GM23338 (cell line): Measurements from ENCODE around the gene BBX. TPM values are rescaled to one million over a fixed set of nuclear protein-coding genes. Genes with fewer than 3 reads are reported as not detected.

Experiments
- ATAC-seq: fragments of 200-7000 bp; cut with Tn5 transposase; 3 replicates; pipeline ENCODE4 v1.9.1; 2020
- DNase-seq: peaks from one replicate; pipeline ENCODE4 v3.0.0-alpha.2; 2015; ENCODE audit warnings: low spot score
- H2AFZ ChIP-seq: fragments of 200-600 bp; sonication (generic); 2 replicates; pipeline ENCODE4 v1.8.0; 2016; ENCODE audit warnings: antibody characterized with exemption, mild to moderate bottlenecking, moderate library complexity
- H3F3A ChIP-seq: fragments of 200-600 bp; sonication (generic); replicated peaks from 2 replicates; pipeline ENCODE4 v1.8.0; 2017; ENCODE audit warnings: antibody characterized with exemption, mixed run types, low read depth
- H3K27ac ChIP-seq: fragments of 200-600 bp; sonication (generic); 2 replicates; pipeline ENCODE4 v1.6.1; 2016; ENCODE audit warnings: low read depth
- H3K27me3 ChIP-seq: fragments of 200-600 bp; sonication (generic); 2 replicates; pipeline ENCODE4 v1.8.0; 2016; ENCODE audit warnings: mild to moderate bottlenecking, mixed run types, moderate library complexity; ENCODE audit not compliant: insufficient read depth
- H3K36me3 ChIP-seq: fragments of 200-600 bp; sonication (generic); 2 replicates; pipeline ENCODE4 v1.8.0; 2016; ENCODE audit warnings: mild to moderate bottlenecking; ENCODE audit not compliant: insufficient read depth
- H3K4me1 ChIP-seq: fragments of 200-600 bp; sonication (generic); 2 replicates; pipeline ENCODE4 v1.8.0; 2016; ENCODE audit warnings: mild to moderate bottlenecking, moderate library complexity; ENCODE audit not compliant: insufficient read depth
- H3K4me2 ChIP-seq: fragments of 200-600 bp; sonication (generic); 2 replicates; pipeline ENCODE4 v1.7.1; 2017; ENCODE audit warnings: mixed run types
- H3K4me3 ChIP-seq: fragments of 200-600 bp; sonication (generic); 2 replicates; pipeline ENCODE4 v1.6.1; 2016; ENCODE audit warnings: mixed run types
- H3K79me2 ChIP-seq: fragments of 200-600 bp; sonication (generic); replicated peaks from 2 replicates; pipeline ENCODE4 v1.8.0; 2017; ENCODE audit warnings: mild to moderate bottlenecking; ENCODE audit not compliant: insufficient read depth
- H3K9me2 ChIP-seq: fragments of 200-600 bp; sonication (generic); 2 replicates; pipeline ENCODE4 v1.8.0; 2017; ENCODE audit not compliant: insufficient read depth
- H4K20me1 ChIP-seq: fragments of 200-600 bp; sonication (generic); replicated peaks from 2 replicates; pipeline ENCODE4 v1.8.0; 2017; ENCODE audit warnings: mild to moderate bottlenecking; ENCODE audit not compliant: insufficient read depth
- H3K27ac Mint-ChIP-seq: 2 replicates; pipeline ENCODE4 v1.8.0; 2020; ENCODE audit warnings: inconsistent platforms, mild to moderate bottlenecking, moderate library complexity, mixed read lengths
- H3K27me3 Mint-ChIP-seq: 3 replicates; pipeline ENCODE4 v1.8.0; 2022; ENCODE audit warnings: low read depth, mild to moderate bottlenecking, moderate library complexity, mixed read lengths, inconsistent platforms; ENCODE audit not compliant: insufficient read depth, poor library complexity
- H3K36me3 Mint-ChIP-seq: 3 replicates; pipeline ENCODE4 v1.8.0; 2021; ENCODE audit warnings: low read depth, mild to moderate bottlenecking, inconsistent platforms, moderate library complexity, mixed read lengths
- H3K4me1 Mint-ChIP-seq: 3 replicates; pipeline ENCODE4 v1.8.0; 2020; ENCODE audit warnings: mild to moderate bottlenecking, inconsistent platforms, mixed read lengths
- H3K4me3 Mint-ChIP-seq: 3 replicates; pipeline ENCODE4 v1.8.0; 2021; ENCODE audit warnings: moderate library complexity, mild to moderate bottlenecking, inconsistent platforms, mixed read lengths
- H3K9me3 Mint-ChIP-seq: 3 replicates; pipeline ENCODE4 v1.8.0; 2020; ENCODE audit warnings: moderate library complexity, mild to moderate bottlenecking, inconsistent platforms, mixed read lengths
- CREB1 ChIP-seq: fragments of 250-450 bp; sonication (Bioruptor Pico); IDR thresholded peaks from 2 replicates; pipeline ENCODE4 v1.5.0; 2020; ENCODE audit warnings: low read depth, mild to moderate bottlenecking, moderate library complexity
- CTCF ChIP-seq, 2 experiments: fragments of 200-600 bp in 1 of 2; sonication (generic) in 1 of 2; conservative IDR thresholded peaks; 2 replicates each; pipeline versions ENCODE4 v1.5.1 to v1.6.1; 2016 to 2017; ENCODE audit warnings: antibody characterized with exemption in 2 of 2, low read depth in 2 of 2, mild to moderate bottlenecking in 2 of 2, moderate library complexity in 1 of 2
- ETS1 ChIP-seq: IDR thresholded peaks from 2 replicates; pipeline ENCODE4 v1.6.1; 2016; ENCODE audit warnings: antibody characterized with exemption
- EZH2 ChIP-seq: fragments of 200-600 bp; sonication (generic); IDR thresholded peaks from one replicate; pipeline ENCODE4 v1.8.0; 2017; ENCODE audit warnings: antibody characterized with exemption, mild to moderate bottlenecking, low read depth; ENCODE audit not compliant: unreplicated experiment
- EZH2phosphoT487 ChIP-seq: fragments of 200-600 bp; sonication (generic); IDR thresholded peaks from one replicate; pipeline ENCODE4 v1.8.1; 2018; ENCODE audit warnings: antibody characterized with exemption; ENCODE audit not compliant: unreplicated experiment
- JUNB ChIP-seq: IDR thresholded peaks from one replicate; pipeline ENCODE4 v1.6.1; 2016; ENCODE audit warnings: antibody characterized with exemption; ENCODE audit not compliant: unreplicated experiment
- NANOG ChIP-seq: IDR thresholded peaks from 2 replicates; pipeline ENCODE4 v1.6.1; 2016; ENCODE audit warnings: antibody characterized with exemption, borderline replicate concordance
- POLR2AphosphoS5 ChIP-seq: IDR thresholded peaks from 2 replicates; pipeline ENCODE4 v1.6.1; 2016; ENCODE audit warnings: antibody characterized with exemption, low read depth
- REST ChIP-seq: IDR thresholded peaks from one replicate; pipeline ENCODE4 v1.6.1; 2018; ENCODE audit warnings: antibody characterized with exemption; ENCODE audit not compliant: unreplicated experiment
- STAT1 ChIP-seq: IDR thresholded peaks from one replicate; pipeline ENCODE4 v1.6.1; 2016; ENCODE audit warnings: antibody characterized with exemption; ENCODE audit not compliant: unreplicated experiment
- ZNF114 ChIP-seq: fragments of 250-450 bp; sonication (Bioruptor Pico); IDR thresholded peaks from 2 replicates; pipeline ENCODE4 v1.5.0; 2020; ENCODE audit warnings: mild to moderate bottlenecking, moderate library complexity
- ZNF331 ChIP-seq: fragments of 250-450 bp; sonication (Bioruptor Pico); IDR thresholded peaks from 2 replicates; pipeline ENCODE4 v1.5.0; 2020; ENCODE audit warnings: low read depth, mild to moderate bottlenecking, moderate library complexity
- ZNF462 ChIP-seq: fragments of 250-450 bp; sonication (Bioruptor Pico); IDR thresholded peaks from 2 replicates; pipeline ENCODE4 v1.5.0; 2020; ENCODE audit warnings: mild to moderate bottlenecking, moderate library complexity
- polyA plus RNA-seq: library from polyadenylated mRNA; unstranded; fragments of >200 nt; fragmentation: Nextera tagmentation; extraction: Ambion mirVana; gene quantifications from 2 replicates; pipeline ENCODE4 v1.2.1, GENCODE V29; 2016
- total RNA-seq: library from RNA; depleted of rRNA; stranded (reverse); fragments of >200 nt; shearing (Covaris generic); gene quantifications from 2 replicates; pipeline ENCODE4 v1.2.3, GENCODE V29; 2014

The BBX gene
- total and polyA plus RNA-seq, 2 experiments from 2014 or later: 35.2 to 44.1 TPM

GRCh38 chr3:107810171-107811071, 287.7 kb downstream of the BBX start:
- Histone ChIP-seq H3K27ac (no peak overlapping the region), H3K4me2 (no peak overlapping the region), H3K9me2 (no peaks in the 10 kb centered on the region), H3K79me2 (no peaks in the 10 kb centered on the region), H3K4me3 (no peak overlapping the region), H4K20me1 (no peaks in the 10 kb centered on the region), H3K27me3 (no peaks in the 10 kb centered on the region), H3K4me1 (no peaks in the 10 kb centered on the region), H2AFZ (no peak overlapping the region), H3F3A (no peaks in the 10 kb centered on the region), H3K36me3 (no peaks in the 10 kb centered on the region; the same call in 1 of the 2 replicates)
- ATAC-seq: no peak
- H3K27me3 Mint-ChIP-seq: peaks cover 2% of the 10 kb centered on the region
- no peak overlapping the region; the same call in 1 of the 2 replicates for H3K27ac Mint-ChIP-seq
- DNase-seq: no peak
- peaks cover 7% of the 10 kb centered on the region; the same call in 1 of the 3 replicates for H3K36me3 Mint-ChIP-seq
- H3K4me3 Mint-ChIP-seq: no peak overlapping the region
- no peak for TF ChIP-seq ZNF114 (CRISPR knock-in tag)
- no peak for TF ChIP-seq CREB1 (CRISPR knock-in tag)
- no peak for TF ChIP-seq EZH2phosphoT487
- no peak for TF ChIP-seq ZNF462 (CRISPR knock-in tag)
- TF ChIP-seq ZNF331 (CRISPR knock-in tag): no peak
- no peak for TF ChIP-seq STAT1
- TF ChIP-seq EZH2: no peak
- TF ChIP-seq NANOG: no peak
- no peak for TF ChIP-seq ETS1
- TF ChIP-seq POLR2AphosphoS5: no peak
- no peak for TF ChIP-seq REST
- no peak for TF ChIP-seq JUNB
- TF ChIP-seq CTCF (conservative IDR thresholded peaks at IDR 0.05; ENCODE audit: low read depth in 2 of 2): no peak
- H3K4me1 Mint-ChIP-seq: no peaks in the 10 kb centered on the region; the same call in 2 of the 3 replicates
- no peaks in the 10 kb centered on the region for H3K9me3 Mint-ChIP-seq
